Ascending aorta (tissue), 2 donors: ENCODE measurements around the gene NFASC. TPM values are rescaled to one million over a fixed set of nuclear protein-coding genes. Genes with fewer than 3 reads are reported as not detected.

Experiments
- DNase-seq, 2 donors: peaks; one replicate each; pipeline ENCODE4 v3.0.0-alpha.2; 2019; ENCODE audit warnings: low spot score in 2 of 2
- H3K27ac ChIP-seq, 2 donors: fragments of 200-600 bp; sonication (generic); one replicate each; pipeline ENCODE4 v1.5.1; 2016 to 2017; ENCODE audit warnings: mild to moderate bottlenecking in 1 of 2
- H3K27me3 ChIP-seq: fragments of 200-600 bp; sonication (generic); one replicate; pipeline ENCODE4 v1.5.1; 2017
- H3K36me3 ChIP-seq, 2 donors: fragments of 200-600 bp; sonication (generic); one replicate each; pipeline ENCODE4 v1.5.1; 2016
- H3K4me1 ChIP-seq, 2 donors: fragments of 200-600 bp; sonication (generic); one replicate each; pipeline ENCODE4 v1.5.1; 2016 to 2017; ENCODE audit warnings: mild to moderate bottlenecking in 1 of 2
- H3K4me3 ChIP-seq, 2 donors: fragments of 200-600 bp; sonication (generic); one replicate each; pipeline ENCODE4 v1.5.1; 2016 to 2017; ENCODE audit warnings: mild to moderate bottlenecking in 1 of 2
- H3K9me3 ChIP-seq, 2 donors: fragments of 200-600 bp; sonication (generic); one replicate each; pipeline ENCODE4 v1.5.1; 2016
- CTCF ChIP-seq, 3 experiments: fragments of 200-600 bp in 2 of 3; fragments of 450-650 bp in 1 of 3; sonication (generic) in 2 of 3; IDR thresholded peaks; one replicate each; pipeline ENCODE4 v1.5.1; 2016 to 2019; ENCODE audit warnings: antibody characterized with exemption in 3 of 3, mild to moderate bottlenecking in 1 of 3, moderate library complexity in 1 of 3
- intact Hi-C: fragments of 100-400 bp; cut with DNase I; formaldehyde crosslinking; loops from one replicate; pipeline ENCODE4 v1.15.1; 2023
- total RNA-seq: library from RNA; depleted of rRNA; stranded (reverse); fragments of >200 nt; gene quantifications from one replicate; pipeline ENCODE4 v1.1.0, GENCODE V29; 2016

Gene NFASC
- total RNA-seq, 1 donor from 2014 or later, result 44.0 TPM

- DNase-seq, result no peak
- H3K36me3 ChIP-seq, result peaks cover 2 to 19% of the 10 kb centered on the region in 2 donors
- no peak for TF ChIP-seq CTCF (IDR thresholded peaks at IDR 0.05)
- H3K4me1 ChIP-seq, result no peaks in the 10 kb centered on the region
- intact Hi-C loops, result no loop called here
- H3K27ac ChIP-seq, result no peak overlapping the region
- no peaks in the 10 kb centered on the region for H3K27me3 ChIP-seq
- H3K4me3 ChIP-seq, result no peak overlapping the region
- no peaks in the 10 kb centered on the region for H3K9me3 ChIP-seq
These were observed 110.3 kb downstream of the NFASC start for GRCh38 chr1:204980840-204981405.

DNA sequence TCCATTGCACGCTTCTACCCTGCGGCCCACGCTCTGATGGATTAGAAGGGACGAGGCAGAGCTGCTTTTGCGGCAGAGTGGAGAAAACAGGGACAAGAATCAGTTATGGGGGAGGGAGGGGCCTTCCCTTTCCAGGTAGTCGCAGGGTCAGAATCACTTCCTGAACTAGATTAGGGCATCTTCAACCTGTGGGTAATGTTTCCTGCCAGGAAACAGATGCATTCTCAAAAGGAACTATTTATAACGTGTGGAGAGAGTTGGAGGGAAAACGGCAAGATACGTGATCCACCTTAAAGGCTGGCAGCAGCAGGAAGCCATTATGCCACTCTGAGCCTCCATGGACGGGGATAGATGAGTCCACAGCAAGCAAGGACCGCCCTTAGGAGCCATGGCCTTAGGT is 112.5 kb downstream of the NFASC start:
- peaks cover 2 to 17% of the 10 kb centered on the region in 2 donors for H3K36me3 ChIP-seq
- intact Hi-C loops, result no loop called here
- no peaks in the 10 kb centered on the region for H3K9me3 ChIP-seq
- TF ChIP-seq CTCF (IDR thresholded peaks at IDR 0.05), result no peak
- no peaks in the 10 kb centered on the region for H3K27me3 ChIP-seq
- H3K27ac ChIP-seq, result no peak overlapping the region
- no peaks in the 10 kb centered on the region for H3K4me1 ChIP-seq
- H3K4me3 ChIP-seq, result no peak overlapping the region
- no peak for DNase-seq

- H3K36me3 ChIP-seq, result peaks cover 2 to 16% of the 10 kb centered on the region in 2 donors
- no peak for DNase-seq
- no peaks in the 10 kb centered on the region for H3K27me3 ChIP-seq
- intact Hi-C loops, result no loop called here
- H3K27ac ChIP-seq, result no peak overlapping the region
- H3K9me3 ChIP-seq, result no peaks in the 10 kb centered on the region
- no peaks in the 10 kb centered on the region for H3K4me1 ChIP-seq
- no peak overlapping the region for H3K4me3 ChIP-seq
- no peak for TF ChIP-seq CTCF (IDR thresholded peaks at IDR 0.05)
These were observed 113.2 kb downstream of the NFASC start for GRCh38 chr1:204983881-204984280.

- H3K9me3 ChIP-seq, result no peaks in the 10 kb centered on the region
- TF ChIP-seq CTCF (IDR thresholded peaks at IDR 0.05), result no peak
- DNase-seq, result no peak
- no peak overlapping the region for H3K4me3 ChIP-seq
- H3K27ac ChIP-seq, result no peak overlapping the region
- no peaks in the 10 kb centered on the region for H3K4me1 ChIP-seq
- H3K27me3 ChIP-seq, result no peaks in the 10 kb centered on the region
- peaks cover 2 to 11% of the 10 kb centered on the region in 2 donors for H3K36me3 ChIP-seq
- intact Hi-C loops, result no loop called here
These were observed 113.8 kb downstream of the NFASC start for GRCh38 chr1:204984499-204984898.

GRCh38 chr1:204986181-204986580 is 115.5 kb downstream of the NFASC start:
- no peak for TF ChIP-seq CTCF (IDR thresholded peaks at IDR 0.05)
- no peak overlapping the region for H3K27ac ChIP-seq
- H3K4me3 ChIP-seq, result no peak overlapping the region
- intact Hi-C loops, result no loop called here
- peaks cover 0 to 11% of the 10 kb centered on the region in 2 donors for H3K36me3 ChIP-seq
- no peaks in the 10 kb centered on the region for H3K4me1 ChIP-seq
- DNase-seq, result no peak
- H3K9me3 ChIP-seq, result no peaks in the 10 kb centered on the region
- no peaks in the 10 kb centered on the region for H3K27me3 ChIP-seq

- TF ChIP-seq CTCF (IDR thresholded peaks at IDR 0.05), result no peak
- Histone ChIP-seq H3K27me3 (no peaks in the 10 kb centered on the region), H3K36me3 (peaks cover 0 to 11% of the 10 kb centered on the region in 2 donors), H3K27ac (no peak overlapping the region), H3K4me3 (no peak overlapping the region), H3K4me1 (no peaks in the 10 kb centered on the region), H3K9me3 (no peaks in the 10 kb centered on the region)
- no peak for DNase-seq
- intact Hi-C loops, result no loop called here
These were observed 117.0 kb downstream of the NFASC start for GRCh38 chr1:204987689-204988088.
